ENCODE measurements around the gene PIGL. TPM values are rescaled to one million over a fixed set of nuclear protein-coding genes. Genes with fewer than 3 reads are reported as not detected.
"Not testable (repeated sequence)": the region's sequence is repeated elsewhere in the genome, so short reads cannot be mapped to it uniquely, and the experiment has no call there.

The PIGL gene
- total and polyA plus RNA-seq, 7 donors: 3.0 to 42.4 (median 24.2) TPM

- Histone ChIP-seq H3K27ac (peak overlapping the region; percentile 21 to 57 (median 44)), H3K4me1 (peaks cover 0 to 53% (median 47%) of the 10 kb centered on the region in 4 donors), H3K36me3 (peaks cover 0 to 26% (median 0%) of the 10 kb centered on the region in 4 donors), H3K9me3 (no peaks in the 10 kb centered on the region), H3K27me3 (no peaks in the 10 kb centered on the region), H3K4me3 (no peak overlapping the region)
- TF ChIP-seq EP300 (IDR thresholded peaks at IDR 0.05) (no peak), POLR2A (IDR thresholded peaks at IDR 0.05) (no peak), POLR2AphosphoS5 (IDR thresholded peaks at IDR 0.05) (no peak), CTCF (IDR thresholded peaks at IDR 0.05) (no peak)
- no peak for DNase-seq
- 25 to 29% methylated on average over 6 of the region's 6 CpGs for WGBS, 2 donors
- intact Hi-C loops (cut with DNase I): no loop called here
These were observed 17.9 kb upstream of the PIGL start for GRCh38 chr17:16199093-16199492.

- H3K4me1 ChIP-seq: peaks cover 0 to 59% (median 52%) of the 10 kb centered on the region in 4 donors
- H3K36me3 ChIP-seq: peaks cover 0 to 11% (median 0%) of the 10 kb centered on the region in 4 donors
- 77 to 88% methylated on average over 13 of the region's 13 CpGs for WGBS, 2 donors
- DNase-seq; H3K9me3 ChIP-seq; H3K27me3 ChIP-seq; intact Hi-C loops (cut with DNase I); H3K4me3 ChIP-seq: not testable (repeated sequence)
- peak overlapping the region; percentile 41 to 71 (median 56) for H3K27ac ChIP-seq
These were observed 15.3 kb upstream of the PIGL start for GRCh38 chr17:16201693-16202131.

DNA sequence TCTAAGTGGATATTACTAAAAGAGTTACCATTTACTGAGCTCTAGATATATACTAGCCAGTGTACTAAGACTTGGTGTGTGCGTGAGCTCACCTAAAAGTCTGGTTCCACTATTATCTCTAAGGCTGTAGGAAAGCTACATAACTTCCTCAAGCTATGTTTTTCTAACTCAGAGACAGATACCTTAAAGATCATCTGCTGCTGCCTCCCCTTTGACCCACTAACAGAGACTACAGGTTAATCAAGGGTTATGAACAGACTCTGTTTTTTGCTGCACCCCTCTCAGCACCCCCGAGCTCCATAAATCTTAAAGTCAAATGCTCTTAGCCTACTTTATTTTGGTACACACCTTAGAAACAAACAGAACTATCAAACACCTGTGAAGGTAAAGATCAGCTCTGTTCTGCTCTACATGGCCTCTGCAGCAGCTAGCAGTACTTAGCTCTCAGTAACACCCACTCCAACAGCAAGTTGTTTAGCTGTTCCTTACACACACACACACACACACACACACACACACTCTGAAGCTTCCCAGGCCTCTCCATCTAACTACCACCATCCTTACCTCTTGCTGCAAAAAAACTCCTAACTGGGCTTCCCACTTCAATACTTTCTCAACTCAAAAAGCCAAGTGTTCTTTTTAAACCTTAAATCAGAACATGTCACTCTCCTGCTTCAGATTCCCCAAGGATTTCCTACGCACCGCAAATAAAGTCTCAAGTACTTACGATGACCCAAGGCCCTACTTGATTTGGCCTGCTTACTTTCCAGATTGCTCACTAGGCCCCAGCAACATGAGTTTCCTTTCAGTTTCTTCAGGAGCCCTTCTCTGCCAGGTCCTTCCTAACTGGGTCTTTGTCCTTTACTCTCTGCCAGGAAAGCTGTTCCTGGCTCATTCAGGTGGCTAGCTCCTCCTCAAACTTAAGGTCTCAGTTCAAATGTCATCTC is 14.2 kb upstream of the PIGL start:
- WGBS, 2 donors: 16 to 48% methylated on average over 5 of the region's 5 CpGs
- H3K9me3 ChIP-seq; DNase-seq; H3K36me3 ChIP-seq; intact Hi-C loops (cut with DNase I); H3K4me3 ChIP-seq; H3K27me3 ChIP-seq: not testable (repeated sequence)
- peak overlapping the region; percentile 55 to 75 (median 69) for H3K27ac ChIP-seq
- TF ChIP-seq POLR2AphosphoS5 (IDR thresholded peaks at IDR 0.05): peak in 2 of 4 donors; percentile 14 to 20
- peaks cover 0 to 62% (median 52%) of the 10 kb centered on the region in 4 donors for H3K4me1 ChIP-seq

DNA sequence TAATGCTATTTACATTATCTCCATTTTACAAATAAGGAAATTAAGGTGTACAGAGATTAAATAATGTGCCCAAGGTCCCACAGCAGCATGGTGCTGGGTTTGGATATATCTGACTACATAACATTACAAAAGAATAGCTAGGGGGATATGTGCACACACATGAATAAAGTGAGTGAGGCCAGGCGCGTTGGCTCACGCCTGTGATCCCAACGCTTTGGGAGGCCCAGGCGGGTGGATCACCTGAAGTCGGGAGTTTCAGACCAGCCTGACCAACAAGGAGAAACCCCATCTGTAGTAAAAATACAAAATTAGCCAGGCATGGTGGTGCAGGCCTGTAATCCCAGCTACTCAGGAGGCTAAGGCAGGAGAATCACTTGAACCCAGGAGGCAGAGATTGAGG is 12.2 kb upstream of the PIGL start:
- H3K9me3 ChIP-seq; H3K4me3 ChIP-seq; H3K36me3 ChIP-seq; DNase-seq; intact Hi-C loops (cut with DNase I); H3K27me3 ChIP-seq: not testable (repeated sequence)
- peaks cover 0 to 50% (median 42%) of the 10 kb centered on the region in 4 donors for H3K4me1 ChIP-seq
- 92% methylated on average over 6 of the region's 6 CpGs for WGBS, 2 donors
- H3K27ac ChIP-seq: peak overlapping the region in 1 of 4 donors; percentile 10

DNA sequence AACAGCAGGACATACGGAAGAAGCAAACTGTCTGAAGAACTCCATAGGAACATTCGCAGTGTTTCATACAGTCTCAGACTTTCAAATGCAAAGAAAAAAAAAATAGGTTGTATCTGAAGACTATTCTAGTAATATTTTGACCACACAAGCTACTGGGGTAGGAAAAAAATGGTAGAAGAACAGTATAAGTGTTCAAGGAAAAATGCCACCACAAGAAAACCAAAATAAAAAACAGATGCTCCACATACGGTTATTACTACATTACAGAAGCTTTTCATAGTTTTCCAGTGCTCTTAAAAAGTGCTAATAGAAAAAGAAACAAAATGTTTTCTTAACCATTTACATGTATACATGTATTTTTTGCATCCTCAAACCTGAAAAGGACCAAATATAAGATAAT is 5.4 kb upstream of the PIGL start:
- Histone ChIP-seq H3K9me3 (no peaks in the 10 kb centered on the region), H3K27me3 (no peaks in the 10 kb centered on the region), H3K27ac (no peak overlapping the region), H3K4me3 (no peak overlapping the region), H3K36me3 (no peaks in the 10 kb centered on the region), H3K4me1 (peaks cover 0 to 47% (median 35%) of the 10 kb centered on the region in 4 donors)
- no peak for TF ChIP-seq POLR2AphosphoS5 (IDR thresholded peaks at IDR 0.05)
- no peak for TF ChIP-seq POLR2A (IDR thresholded peaks at IDR 0.05)
- no peak for TF ChIP-seq EP300 (IDR thresholded peaks at IDR 0.05)
- TF ChIP-seq CTCF (IDR thresholded peaks at IDR 0.05): no peak
- WGBS, 2 donors: 74 to 82% methylated on average over 3 of the region's 3 CpGs
- intact Hi-C loops (cut with DNase I): loop anchor here (5.0 kb wide), 1 partner anchor 209 kb away; no protein-coding TSS in a partner anchor
- no peak for DNase-seq

GRCh38 chr17:16212793-16213192 is 4.2 kb upstream of the PIGL start:
- Histone ChIP-seq H3K27me3 (no peaks in the 10 kb centered on the region), H3K4me1 (peaks cover 0 to 48% (median 39%) of the 10 kb centered on the region in 4 donors), H3K9me3 (no peaks in the 10 kb centered on the region), H3K4me3 (no peak overlapping the region), H3K27ac (no peak overlapping the region), H3K36me3 (no peaks in the 10 kb centered on the region)
- DNase-seq: no peak
- intact Hi-C loops (cut with DNase I): loop anchor here (5.0 kb wide), 1 partner anchor 210 kb away; no protein-coding TSS in a partner anchor
- WGBS, 2 donors: 37 to 75% methylated on average over 6 of the region's 6 CpGs
- TF ChIP-seq EP300 (IDR thresholded peaks at IDR 0.05): no peak
- TF ChIP-seq CTCF (IDR thresholded peaks at IDR 0.05): no peak
- TF ChIP-seq POLR2AphosphoS5 (IDR thresholded peaks at IDR 0.05): no peak
- TF ChIP-seq POLR2A (IDR thresholded peaks at IDR 0.05): no peak

All from sigmoid colon (tissue), 7 donors.